ENCODE measurements around the gene CCDC7.
"Not testable (repeated sequence)": the region's sequence is repeated elsewhere in the genome, so short reads cannot be mapped to it uniquely, and the experiment has no call there.

CCDC7 gene

GRCh38 chr10:32890444-32890843, 444.5 kb downstream of the CCDC7 start:
- DNase-seq = no peak

DNA sequence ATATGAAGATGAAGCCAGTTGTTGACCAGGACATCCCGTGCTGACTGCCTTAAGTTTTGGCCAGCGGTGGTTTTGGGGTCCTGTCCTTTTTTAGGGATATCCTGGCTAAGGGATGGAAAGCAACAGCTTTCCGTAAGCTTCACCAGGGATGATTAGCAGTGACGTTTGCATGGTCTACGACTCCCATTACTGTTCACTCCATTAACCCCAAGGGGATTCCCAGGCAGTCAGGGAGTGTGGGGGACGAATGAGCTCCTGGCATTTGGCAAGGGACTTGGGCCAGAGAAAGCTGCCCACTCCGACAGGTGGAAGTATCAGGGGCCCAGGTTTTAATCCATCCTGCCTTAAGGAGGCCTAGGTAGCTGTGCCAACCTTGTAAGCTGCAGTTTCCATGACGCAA, 445.3 kb downstream of the CCDC7 start:
- no peak for DNase-seq

DNA sequence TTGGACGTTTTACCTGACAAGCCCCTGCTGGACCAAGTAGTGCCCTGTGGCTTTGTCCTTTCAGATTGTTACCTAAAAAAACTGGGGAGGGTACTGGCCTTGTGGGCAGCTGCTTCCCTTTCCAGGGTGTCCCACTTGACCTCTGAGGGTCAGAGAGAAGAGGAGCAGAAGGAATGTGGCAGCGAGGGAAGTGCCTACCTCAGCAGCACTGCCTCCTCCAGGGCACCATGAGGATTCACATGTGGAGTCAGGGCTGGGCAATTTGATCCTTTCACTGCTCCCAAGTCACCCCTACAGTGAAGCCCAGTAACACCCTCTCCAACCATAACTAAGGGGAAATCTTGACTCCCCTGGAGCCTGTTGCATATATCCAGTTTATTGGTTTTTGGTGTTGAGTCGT, 447.5 kb downstream of the CCDC7 start:
- DNase-seq = no peak

DNA sequence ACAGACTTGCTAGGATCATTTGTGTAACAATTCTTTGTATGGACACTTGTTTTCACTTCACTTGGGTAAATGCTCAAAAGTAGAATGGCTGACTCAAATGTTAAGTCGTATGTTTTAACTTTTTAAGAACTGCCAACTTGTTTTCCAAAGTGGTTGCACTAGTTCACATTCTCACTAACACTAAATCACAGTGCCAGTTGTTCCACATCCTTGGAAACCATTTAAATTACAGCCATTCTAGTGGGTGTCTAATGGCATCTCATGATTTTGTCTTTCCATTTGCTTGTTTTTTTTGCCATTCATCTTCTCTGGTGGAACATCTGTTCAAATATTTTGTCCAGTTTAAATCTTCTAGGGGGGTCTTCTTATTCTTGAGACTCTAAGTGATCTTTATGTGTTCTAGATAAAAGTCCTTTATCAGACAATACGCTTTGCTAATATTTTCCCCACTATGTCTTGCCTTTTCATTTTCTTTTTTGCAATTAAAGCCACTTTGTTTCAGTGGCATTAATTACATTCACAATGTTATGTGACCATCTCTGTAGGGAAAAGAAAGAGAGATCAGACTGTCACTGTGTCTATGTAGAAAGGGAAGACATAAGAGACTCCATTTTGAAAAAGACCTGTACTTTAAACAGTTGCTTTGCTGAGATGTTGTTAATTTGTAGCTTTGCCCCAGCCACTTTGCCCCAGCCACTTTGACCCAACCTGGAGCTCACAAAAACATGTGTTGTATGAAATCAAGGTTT, 448.1 kb downstream of the CCDC7 start:
- no peak for DNase-seq

GRCh38 chr10:32895200-32895968, 449.4 kb downstream of the CCDC7 start:
- DNase-seq = not testable (repeated sequence)

DNA sequence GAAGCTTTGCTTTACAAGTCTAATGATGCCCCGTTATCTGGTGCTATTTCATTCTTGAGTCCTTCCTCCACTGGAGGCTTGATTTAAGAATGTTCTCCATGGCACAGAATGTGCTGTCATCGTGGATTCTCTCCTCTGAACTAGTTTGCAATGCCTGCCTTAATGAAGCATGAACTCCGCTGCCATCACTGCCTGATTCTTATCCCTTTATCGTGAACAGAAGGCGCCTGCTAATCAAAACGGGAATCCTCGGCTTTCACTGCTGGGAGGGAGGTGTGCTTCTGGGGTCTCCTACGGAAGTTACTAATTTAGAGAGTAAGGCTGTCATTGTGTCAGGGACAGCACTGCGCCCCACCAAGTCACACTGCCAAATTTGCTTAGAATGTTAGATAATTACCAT, 455.9 kb downstream of the CCDC7 start:
- DNase-seq = no peak

DNA sequence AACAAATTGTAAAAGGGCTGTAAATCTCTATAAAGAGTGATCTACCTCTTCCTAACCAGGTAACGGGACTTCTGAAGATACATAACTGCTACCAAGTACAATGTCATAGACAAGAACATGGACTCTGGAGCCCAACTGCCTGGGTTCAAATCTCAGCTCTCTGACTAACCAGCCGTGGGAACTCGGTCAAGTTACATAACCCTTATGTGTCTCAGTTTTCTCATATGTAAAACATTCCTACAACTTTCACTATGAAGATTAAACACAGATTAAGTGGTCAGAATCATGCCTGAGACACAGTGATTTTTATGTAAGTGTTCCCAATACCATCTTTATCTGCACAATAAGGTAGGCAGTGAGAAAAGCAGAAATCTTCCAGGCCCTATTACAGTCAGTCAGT, 459.5 kb downstream of the CCDC7 start:
- DNase-seq = no peak

DNA sequence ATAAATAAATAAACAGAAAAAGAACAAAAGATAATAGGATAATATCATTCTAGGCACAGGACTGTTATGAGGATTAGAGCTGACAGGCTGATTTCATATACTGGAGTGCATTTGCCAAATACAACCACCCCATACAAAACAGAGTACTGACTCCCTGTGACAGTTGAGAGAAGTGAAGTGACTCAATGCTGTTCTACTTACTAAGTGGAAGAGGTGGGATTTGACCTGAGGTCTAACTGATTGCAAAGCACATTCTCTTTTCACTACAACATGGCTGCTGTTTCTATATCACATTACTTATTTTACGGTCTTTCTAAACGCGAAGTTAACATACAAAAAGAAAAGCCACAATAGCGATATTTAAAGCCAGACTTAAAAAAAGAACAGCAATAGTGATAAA, 460.7 kb downstream of the CCDC7 start:
- DNase-seq = no peak

DNA sequence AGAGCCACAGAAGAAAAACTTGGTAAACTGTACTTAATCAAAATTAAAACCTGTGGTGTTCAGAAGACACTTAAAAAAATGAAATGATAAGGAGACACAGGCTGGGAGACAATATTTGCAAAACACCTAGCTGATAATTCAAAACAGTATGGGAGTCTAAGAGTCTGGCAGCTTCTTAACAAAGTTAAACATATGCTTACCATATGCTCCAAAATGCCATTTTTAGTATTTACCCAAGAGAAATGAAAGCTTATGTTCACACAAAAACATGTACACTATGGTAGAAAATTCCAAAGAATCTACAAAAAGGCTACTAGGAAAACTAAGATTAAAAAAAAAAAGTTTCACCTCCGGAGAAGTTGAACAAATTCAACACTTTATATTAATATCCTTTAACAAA, 463.5 kb downstream of the CCDC7 start:
- DNase-seq = no peak

DNA sequence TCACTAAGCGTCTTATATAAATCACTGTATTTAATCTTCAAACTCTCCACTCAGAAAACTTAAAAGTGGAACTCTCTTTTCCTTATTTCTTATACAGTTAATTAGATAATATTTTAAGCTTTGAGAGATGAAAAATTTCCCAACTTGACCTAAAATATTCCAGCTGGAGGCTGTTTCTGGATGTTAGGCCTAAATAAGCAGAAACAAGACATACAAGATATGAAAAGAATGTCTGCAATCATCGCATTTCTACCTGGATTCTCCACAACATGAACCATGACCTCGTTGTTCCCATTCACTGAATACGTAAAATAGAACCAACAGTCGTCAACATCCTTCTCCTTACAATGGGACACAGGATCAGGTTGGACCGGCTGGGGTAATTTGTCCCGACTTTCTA, 464.0 kb downstream of the CCDC7 start:
- not testable (repeated sequence) for DNase-seq

DNA sequence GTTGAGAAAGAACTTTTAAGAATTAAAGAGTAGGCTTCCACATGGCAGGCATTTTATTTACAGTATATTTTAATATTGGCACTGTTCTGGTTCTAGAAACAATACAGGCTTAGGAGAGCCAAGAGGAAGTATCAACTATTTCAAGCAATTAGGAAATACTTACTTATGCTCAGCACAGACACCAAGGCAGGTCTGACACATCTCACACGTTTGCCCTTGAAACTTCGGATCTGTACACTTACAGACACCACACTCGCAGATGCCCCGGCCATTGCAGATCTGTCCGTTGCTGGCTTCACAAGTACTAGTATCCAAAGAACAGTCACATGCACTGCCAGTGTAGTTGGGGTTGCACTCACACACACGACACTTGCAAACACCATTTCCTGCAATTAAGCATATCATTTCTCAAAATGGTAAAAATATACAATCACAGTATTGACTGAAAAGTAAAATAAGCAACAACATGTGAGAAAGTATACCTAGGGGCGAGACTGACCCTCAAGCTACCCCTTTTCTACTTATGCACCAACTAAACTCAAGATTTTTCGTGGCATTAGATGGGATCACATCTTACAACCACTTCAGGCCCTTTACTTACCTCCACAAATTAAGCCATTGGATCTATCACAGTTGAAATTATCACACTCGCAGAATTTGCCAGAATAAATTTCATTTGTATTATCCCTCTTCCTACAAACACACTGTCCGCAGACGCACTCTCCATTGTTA, 465.5 kb downstream of the CCDC7 start:
- no peak for DNase-seq

- DNase-seq = not testable (repeated sequence)
Measured at GRCh38 chr10:32917817-32918216, 471.9 kb downstream of the CCDC7 start.

- no peak for DNase-seq
Measured at GRCh38 chr10:32922170-32922569, 476.2 kb downstream of the CCDC7 start.

DNA sequence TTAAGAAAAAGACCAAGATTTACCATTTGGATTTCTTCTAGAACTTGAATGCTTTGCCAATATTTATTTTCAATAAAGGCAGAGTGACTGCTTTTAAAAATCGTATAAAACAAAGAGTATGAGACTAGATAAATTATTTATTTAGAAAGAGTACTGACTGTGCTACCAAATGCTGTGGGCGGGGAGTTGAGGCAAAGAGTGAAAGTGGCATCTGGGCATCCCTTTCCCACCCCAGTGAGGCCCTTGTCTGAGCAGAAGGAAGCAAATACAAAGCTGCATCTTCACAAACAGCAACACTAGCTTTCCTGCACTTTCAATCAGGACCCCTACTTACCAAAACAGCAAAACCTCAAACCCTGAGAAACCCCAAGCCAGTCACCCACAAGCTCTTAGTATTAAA, 477.2 kb downstream of the CCDC7 start:
- DNase-seq = no peak

GRCh38 chr10:32923849-32924248, 477.9 kb downstream of the CCDC7 start:
- no peak for DNase-seq
